Activated CD4-positive, alpha-beta T cell treated with anti-CD3 and anti-CD28 coated beads, Interleukin-2, amount 50 U/mL, for 4 hours (primary cell): Measurements from ENCODE around the gene RAP2A.

Experiments used
- DNase-seq, 2 experiments: peaks; one replicate each; pipeline ENCODE4 v3.0.0-alpha.2; 2020

RAP2A gene

DNA sequence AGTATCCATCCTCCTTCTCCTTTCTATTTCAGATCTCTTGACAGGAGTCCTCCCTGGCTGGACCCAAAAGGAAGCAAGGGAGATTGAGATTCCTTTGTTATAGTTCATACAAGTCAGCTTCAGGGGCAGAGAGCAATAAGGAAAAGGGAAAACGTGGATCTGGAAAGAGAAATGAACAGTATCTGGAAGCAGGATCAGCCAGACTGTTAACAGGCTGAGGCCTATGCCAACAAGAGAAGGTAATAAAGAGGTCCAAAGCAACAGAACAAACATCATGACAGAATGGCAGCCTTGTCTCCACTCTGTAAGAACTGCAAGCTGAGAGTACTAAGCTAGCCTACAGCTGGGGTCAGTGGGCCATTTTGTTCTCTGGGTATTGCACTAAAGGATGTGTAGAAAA lies 64.5 kb downstream of the RAP2A start:
- DNase-seq = no peak

DNA sequence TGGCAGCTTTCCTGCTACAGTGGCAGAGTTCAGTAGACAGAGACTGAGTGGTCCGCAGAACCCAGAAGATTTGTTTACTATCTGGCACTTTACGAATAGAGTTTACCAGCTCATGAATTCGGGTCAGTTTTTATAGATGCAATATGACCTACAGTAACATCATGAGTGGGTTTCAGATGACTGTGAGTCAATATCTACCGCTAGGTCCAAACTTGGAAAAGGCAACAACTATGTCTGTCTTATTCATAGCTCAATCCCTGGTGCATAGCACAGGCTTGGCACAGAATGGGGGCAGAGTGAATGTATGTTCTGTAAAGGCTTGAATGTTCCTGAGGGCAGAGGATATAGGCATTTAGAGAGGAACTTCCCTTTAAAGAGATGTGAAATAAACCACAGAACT lies 65.2 kb downstream of the RAP2A start:
- DNase-seq = no peak

DNA sequence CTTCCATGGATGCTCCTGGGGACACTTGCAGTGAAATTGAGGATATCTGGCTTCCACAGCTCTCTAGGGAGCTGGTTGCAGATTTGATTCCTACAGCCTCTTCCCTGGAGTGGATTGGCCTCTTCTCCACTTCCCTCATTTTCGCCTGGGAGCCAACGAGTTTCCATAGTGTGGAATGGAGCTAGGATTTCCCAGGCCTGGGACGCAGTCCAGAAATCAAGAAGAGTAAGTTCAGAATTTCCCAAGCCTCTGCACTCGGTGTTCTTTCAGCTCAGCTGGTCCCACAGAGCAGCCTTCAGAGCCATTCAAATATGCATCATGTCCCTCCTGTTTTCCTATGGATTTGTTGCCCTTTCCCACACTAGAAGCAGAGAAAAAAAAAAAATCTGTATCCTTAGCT lies 68.2 kb downstream of the RAP2A start:
- no peak for DNase-seq

DNA sequence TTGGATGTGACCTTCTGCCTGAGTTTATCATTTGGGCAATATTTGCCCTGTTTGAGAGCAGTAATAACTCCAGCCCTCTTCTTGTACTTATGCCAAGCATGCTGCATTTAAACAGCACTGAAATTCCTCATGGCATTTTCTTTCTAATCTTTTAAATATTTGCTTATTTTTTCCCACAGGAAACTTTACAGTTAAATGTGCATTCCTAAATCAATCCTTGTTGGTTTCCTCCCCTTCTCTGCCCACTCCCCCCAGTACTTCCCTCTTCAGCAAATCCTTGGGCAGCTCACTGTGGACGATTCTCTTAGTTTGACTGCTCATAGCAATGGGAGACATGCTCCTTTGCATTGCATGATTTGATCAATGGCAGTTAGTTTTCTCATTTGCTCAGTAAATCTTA lies 68.7 kb downstream of the RAP2A start:
- no peak for DNase-seq

DNA sequence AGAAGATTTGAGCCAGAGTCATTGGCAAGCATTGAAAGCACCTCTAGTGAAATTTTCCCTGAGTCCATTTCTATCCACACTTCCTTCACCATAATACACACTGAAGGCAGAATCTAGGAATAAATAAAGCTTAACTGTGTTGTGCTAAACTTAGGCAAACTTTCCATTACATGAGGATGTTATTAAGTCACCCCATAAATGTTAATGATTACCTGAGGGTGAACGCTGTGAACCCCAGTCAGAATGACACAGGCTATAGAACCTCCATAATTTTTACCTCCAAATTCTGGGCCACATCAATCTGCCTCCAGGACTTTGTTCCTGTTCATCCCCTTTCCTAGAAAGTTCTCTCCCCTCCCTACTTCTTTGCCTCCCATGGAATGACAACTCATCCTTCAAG lies 71.0 kb downstream of the RAP2A start:
- no peak for DNase-seq

DNA sequence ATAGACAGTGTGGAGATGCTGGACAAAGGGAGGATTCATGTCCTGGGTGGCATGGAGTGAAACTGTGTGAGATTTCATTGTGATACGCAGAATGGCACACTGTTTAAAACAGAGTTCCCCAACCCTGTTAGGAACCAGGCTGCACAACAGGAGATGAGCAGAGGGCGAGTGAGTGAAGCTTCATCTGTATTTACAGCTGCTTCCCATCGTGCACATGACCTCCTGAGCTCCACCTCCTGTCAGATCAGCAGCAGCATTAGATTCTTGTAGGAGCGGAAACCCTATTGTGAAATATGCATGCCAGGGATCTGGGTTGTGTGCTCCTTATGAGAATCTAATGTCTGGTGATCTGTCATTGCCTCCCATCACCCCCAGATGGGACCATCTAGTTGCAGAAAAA lies 72.5 kb downstream of the RAP2A start:
- no peak for DNase-seq

DNA sequence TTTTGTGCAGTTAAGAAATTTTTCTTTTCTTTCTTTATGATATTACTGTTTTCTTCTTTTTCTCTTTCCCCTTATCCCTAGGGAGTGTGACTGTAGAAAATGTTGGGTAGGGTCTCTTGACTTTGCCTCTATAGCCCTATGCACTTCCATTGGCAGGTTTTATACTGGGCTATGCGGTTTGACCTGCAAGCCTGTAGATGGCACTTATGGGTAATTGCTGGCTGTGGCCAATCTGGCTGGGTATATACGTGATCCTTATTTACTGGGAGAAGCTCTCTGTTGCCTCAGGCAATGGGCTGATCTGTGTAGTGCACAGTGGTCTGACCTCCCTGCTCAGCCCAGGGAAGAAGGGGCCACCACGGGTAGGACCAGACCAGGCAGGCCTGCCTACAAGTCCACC lies 78.8 kb downstream of the RAP2A start:
- no peak for DNase-seq

DNA sequence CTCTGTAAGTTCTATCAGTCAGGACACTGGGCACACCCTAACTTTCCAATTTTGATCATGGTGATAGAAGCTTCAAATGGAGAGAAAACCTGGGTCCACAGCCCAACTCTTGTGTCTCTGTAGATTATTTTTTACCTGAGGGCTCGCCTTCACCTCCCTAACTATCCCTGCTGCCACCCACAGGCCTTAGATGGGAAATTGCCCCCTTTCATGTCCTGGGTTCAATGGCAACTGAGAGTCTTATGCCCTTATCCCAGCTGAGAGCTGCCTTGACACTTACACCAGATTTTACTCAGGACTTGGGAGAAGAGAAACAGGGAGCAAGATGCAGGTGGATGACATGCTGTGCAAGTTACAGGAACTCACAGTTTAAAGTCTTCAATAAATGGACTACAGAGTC lies 81.7 kb downstream of the RAP2A start:
- no peak for DNase-seq

DNA sequence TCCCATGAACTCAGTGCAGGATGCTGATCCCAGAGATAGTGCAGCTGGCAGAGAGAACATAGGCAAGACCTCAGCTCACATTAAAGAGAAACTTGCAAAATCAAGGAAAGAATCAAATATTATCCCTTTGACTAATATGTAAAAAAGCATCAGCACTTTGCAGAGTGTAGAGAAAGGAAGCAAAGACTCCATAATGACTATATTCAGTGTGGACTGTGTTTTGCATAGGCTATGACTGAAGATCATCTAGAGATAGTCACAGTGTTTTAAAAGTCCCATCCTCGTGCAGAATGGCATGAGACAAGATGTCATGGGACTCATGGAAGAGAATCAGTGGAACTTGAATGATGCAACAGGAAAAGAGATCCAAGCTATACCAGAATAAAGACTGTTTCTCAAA lies 84.0 kb downstream of the RAP2A start:
- no peak for DNase-seq
